GM12801 (cell line): ENCODE results near the gene OTUB2.

Experiments used
- TF ChIP-seq, protein P1 (sequence below): IDR thresholded peaks from one replicate; pipeline ENCODE4 v1.5.1; 2011; ENCODE audit warnings: control low read depth; ENCODE audit not compliant: insufficient read length; ENCODE audit errors: extremely low read depth

The OTUB2 gene

DNA sequence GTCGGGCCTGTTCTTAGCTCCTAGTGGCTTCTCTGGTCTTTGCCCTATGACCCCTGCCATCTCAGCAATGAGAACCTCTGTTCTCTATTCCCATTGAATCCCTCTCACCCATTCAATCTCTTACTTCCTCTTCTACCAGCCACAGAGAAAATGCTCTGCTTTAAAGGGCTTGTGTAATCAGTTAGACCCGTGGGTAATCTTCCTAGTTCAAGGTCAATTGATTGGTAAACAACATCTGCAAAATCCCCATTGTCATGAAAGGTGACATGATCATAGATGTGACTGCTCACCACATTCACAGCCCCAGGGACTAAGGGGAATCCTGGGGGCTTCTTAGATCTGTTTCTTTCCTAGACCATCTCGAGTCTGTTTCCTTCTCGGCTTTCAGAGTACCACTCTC, 36.2 kb upstream of the OTUB2 start:
- TF ChIP-seq, protein P1, sequence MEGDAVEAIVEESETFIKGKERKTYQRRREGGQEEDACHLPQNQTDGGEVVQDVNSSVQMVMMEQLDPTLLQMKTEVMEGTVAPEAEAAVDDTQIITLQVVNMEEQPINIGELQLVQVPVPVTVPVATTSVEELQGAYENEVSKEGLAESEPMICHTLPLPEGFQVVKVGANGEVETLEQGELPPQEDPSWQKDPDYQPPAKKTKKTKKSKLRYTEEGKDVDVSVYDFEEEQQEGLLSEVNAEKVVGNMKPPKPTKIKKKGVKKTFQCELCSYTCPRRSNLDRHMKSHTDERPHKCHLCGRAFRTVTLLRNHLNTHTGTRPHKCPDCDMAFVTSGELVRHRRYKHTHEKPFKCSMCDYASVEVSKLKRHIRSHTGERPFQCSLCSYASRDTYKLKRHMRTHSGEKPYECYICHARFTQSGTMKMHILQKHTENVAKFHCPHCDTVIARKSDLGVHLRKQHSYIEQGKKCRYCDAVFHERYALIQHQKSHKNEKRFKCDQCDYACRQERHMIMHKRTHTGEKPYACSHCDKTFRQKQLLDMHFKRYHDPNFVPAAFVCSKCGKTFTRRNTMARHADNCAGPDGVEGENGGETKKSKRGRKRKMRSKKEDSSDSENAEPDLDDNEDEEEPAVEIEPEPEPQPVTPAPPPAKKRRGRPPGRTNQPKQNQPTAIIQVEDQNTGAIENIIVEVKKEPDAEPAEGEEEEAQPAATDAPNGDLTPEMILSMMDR, result no peak

DNA sequence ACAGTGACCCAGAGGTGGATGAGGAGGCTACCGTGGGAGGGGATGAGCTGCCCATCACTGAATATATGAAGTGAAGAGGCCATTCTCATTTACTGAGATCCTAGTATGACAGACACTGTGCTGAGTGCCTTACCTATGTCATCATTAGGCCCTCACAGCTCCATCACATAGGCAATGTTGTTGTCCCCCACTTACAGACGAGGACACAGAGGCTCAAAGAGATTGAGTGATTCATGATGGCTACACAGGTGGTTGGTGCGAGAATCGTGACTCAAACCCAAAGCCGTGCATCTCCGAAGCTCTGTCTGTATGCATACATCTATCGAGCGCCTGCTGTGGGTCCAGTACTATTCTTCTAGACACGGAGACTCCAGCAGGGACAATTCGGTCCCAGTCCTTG, 34.9 kb upstream of the OTUB2 start:
- TF ChIP-seq, protein P1, result no peak

DNA sequence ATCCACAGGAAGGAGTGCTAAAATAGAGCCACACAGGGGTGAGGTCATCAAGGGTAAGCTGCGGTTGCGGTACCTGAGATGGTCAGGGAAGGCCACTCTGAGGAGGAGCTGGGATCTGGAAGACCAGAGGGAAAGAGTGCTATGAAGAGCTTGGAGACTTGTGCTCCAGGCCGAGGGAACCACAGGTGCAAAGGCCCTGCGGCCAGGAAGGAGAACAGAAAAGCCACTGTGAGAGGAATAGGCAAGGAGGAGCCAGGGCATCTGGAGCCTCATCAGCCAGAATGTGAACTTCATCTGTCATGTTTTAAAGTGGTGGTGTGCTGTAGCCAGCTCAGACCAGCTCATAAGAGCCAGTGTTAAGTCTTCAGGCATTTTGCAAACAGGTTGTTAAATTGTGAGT, 34.5 kb upstream of the OTUB2 start:
- TF ChIP-seq, protein P1, result no peak

DNA sequence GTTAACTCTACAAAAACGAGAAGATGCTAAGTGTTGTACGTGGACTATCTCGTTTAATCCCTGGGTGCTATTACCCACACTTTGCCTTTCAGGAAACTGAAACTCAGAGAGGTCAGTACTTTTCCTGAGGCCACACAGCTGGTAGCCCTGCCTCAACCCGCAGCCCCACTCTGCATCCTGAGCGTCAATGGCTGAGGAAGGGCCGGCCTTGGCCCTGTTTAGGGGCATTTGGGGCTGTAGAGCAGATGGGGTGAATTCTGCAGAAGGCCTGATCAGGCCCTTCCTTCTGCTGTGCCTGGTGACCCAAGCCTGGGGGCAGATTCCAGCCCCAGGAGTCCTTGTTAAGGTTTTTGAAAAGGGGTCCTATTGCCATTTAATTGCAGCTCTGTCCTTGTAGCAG, 32.8 kb upstream of the OTUB2 start:
- TF ChIP-seq, protein P1, result no peak

DNA sequence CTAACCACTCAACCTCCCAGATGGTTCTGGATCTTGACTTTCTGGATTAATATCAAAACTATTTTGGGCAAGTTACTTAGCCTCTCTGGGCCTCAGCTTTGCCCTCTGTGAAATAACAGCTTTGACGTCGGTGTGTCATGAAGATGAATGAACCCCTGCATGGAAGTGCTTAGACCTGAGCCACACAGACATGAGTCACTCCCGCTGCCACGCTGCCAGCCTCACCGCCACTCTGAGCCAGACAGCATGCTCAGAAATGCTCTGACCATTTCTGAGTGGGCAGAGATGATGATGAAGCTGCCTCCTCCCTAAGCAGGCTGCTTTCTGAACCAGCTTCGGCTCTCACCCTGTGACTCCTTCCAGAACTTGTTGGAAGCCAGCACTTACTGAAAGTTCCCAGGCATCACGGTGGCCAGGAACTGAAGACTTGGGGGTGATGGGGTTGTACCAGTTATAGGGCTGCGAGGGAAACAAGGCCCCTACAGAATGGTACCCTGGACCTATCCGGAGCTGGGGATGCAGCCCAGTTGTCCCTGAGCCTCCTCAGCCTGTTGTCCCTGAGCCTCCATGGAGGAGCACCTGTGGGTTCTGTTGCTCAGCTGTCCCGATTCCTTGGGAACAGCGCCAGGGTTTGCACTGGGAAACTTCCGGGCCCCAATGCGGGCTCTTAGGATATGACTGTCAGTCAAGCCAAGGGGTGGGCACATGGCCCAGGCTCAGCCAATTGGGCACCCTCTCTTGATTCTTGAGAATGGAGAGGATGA, 31.0 kb upstream of the OTUB2 start:
- TF ChIP-seq, protein P1, result no peak

DNA sequence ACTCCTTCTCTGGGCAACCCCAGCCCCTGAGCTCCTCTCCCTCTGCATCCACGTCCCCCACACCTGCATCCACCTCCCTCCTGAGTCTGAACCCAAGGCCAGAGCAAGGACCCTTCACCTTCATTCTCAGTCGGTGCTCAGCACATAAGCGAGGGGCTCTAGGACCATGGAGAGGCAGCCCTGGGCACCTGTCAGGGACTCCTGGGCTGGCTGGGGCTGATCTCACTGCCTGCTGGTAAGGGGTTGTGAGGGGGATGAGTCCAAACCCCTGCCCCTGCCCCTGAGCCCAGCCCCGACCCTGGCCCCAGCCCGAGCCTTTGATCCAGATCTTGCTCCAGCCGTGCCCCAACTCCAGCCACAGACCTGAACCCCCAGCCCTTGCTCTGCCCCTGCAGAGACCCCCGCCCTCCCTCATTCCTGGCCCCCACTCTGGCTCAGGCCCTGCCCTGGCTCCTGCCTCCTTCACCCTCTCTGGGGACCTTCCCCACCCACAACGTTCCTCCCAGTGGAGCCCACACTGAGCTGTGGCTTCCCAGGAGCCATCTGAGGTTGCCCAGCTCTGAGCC, 29.9 kb upstream of the OTUB2 start:
- TF ChIP-seq, protein P1, result no peak

DNA sequence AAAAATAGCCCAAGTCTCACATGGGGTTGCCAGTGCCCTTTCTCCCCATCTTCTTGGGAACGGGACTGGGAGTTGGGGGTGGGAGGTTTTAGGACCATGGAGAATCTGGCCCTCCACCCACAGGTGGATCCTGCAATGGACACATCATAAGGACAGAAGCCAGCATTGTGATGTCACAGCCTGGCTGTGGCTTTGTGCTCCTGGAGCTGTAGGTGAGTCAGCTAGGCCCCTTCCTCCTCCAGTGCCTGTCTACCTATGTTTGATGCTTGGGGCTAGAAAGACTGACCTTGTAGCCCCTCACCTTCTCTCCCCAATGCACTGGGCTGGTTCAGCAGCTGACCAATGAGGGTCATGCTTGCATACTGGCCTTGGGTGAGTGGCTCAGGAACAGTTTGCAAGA, 29.1 kb upstream of the OTUB2 start, which contains the start of gene CCDC197:
CCDC197 (plus strand) TSS at position 220 of the 400 bp plus-strand sequence. CDS start 831 bp downstream, outside the sequence.
- TF ChIP-seq, protein P1, result no peak
